Measurements from ENCODE around the gene FAM181A.
A peak's percentile ranks its signal among the peaks of the same experiment; 100 is the strongest.

Gene FAM181A

GRCh38 chr14:93926873-93927799, at the start of gene FAM181A:
Gene FAM181A, plus strand, starts transcription at chr14:93927344. Its CDS starts 942 bp downstream, at chr14:93928286.
- DNase-seq (ENCODE audit: low read depth) = no peak

GRCh38 chr14:93878212-93878611, 48.9 kb upstream of the FAM181A start:
- no peak for DNase-seq (ENCODE audit: low read depth)

GRCh38 chr14:93878871-93879270, 48.3 kb upstream of the FAM181A start:
- DNase-seq (ENCODE audit: low read depth) = no peak

GRCh38 chr14:93879362-93879983, 47.7 kb upstream of the FAM181A start:
- no peak for DNase-seq (ENCODE audit: low read depth)

- DNase-seq (ENCODE audit: low read depth) = peak; percentile 11
Measured at GRCh38 chr14:93880021-93880820, 46.9 kb upstream of the FAM181A start.

- no peak for DNase-seq (ENCODE audit: low read depth)
Measured at GRCh38 chr14:93884950-93885349, 42.2 kb upstream of the FAM181A start.

- DNase-seq (ENCODE audit: low read depth) = no peak
Measured at GRCh38 chr14:93888995-93889394, 38.1 kb upstream of the FAM181A start.

- DNase-seq (ENCODE audit: low read depth) = no peak
Measured at GRCh38 chr14:93889739-93890483, 37.2 kb upstream of the FAM181A start.

GRCh38 chr14:93891756-93892504, 35.2 kb upstream of the FAM181A start:
- no peak for DNase-seq (ENCODE audit: low read depth)

- no peak for DNase-seq (ENCODE audit: low read depth)
Measured at GRCh38 chr14:93892505-93892839, 34.7 kb upstream of the FAM181A start.

GRCh38 chr14:93892923-93893558, 34.1 kb upstream of the FAM181A start:
- peak; percentile 22 for DNase-seq (ENCODE audit: low read depth)

- DNase-seq (ENCODE audit: low read depth) = no peak
Measured at GRCh38 chr14:93893661-93894261, 33.4 kb upstream of the FAM181A start.

GRCh38 chr14:93895023-93895604, 32.0 kb upstream of the FAM181A start:
- DNase-seq (ENCODE audit: low read depth) = no peak

- no peak for DNase-seq (ENCODE audit: low read depth)
Measured at GRCh38 chr14:93897476-93897845, 29.7 kb upstream of the FAM181A start.

- DNase-seq (ENCODE audit: low read depth) = no peak
Measured at GRCh38 chr14:93898081-93898611, 29.0 kb upstream of the FAM181A start.

GRCh38 chr14:93898731-93899130, 28.4 kb upstream of the FAM181A start:
- no peak for DNase-seq (ENCODE audit: low read depth)

GRCh38 chr14:93901813-93902212, 25.3 kb upstream of the FAM181A start:
- DNase-seq (ENCODE audit: low read depth) = no peak

- DNase-seq (ENCODE audit: low read depth) = no peak
Measured at GRCh38 chr14:93902619-93903307, 24.4 kb upstream of the FAM181A start.
